AG04450 (cell line): Measurements from ENCODE around the gene MCOLN3. TPM values are rescaled to one million over a fixed set of nuclear protein-coding genes. Genes with fewer than 3 reads are reported as not detected.

Experiments
- CTCF ChIA-PET: fragments of 300-600, 350-600 bp; formaldehyde crosslinking; extraction: SDS; loops from one replicate; lab custom pipeline; 2022; ENCODE audit warnings: antibody characterized with exemption, inconsistent platforms; lab: Charles Lee
- POLR2A ChIA-PET: fragments of 350-600 bp; formaldehyde crosslinking; extraction: SDS; loops from one replicate; lab custom pipeline; 2021; ENCODE audit warnings: antibody characterized with exemption, inconsistent platforms; lab: Yijun Ruan, JAX
- DNase-seq: peaks from one replicate; pipeline ENCODE4 v3.0.0-alpha.2; 2011; ENCODE audit warnings: low read depth, low spot score
- H3K27ac ChIP-seq: one replicate; pipeline ENCODE4 v1.5.1; 2012; ENCODE audit warnings: low read depth, low read length, control low read depth
- H3K27me3 ChIP-seq: one replicate; pipeline ENCODE4 v1.6.0; 2012; ENCODE audit warnings: low read length; ENCODE audit not compliant: control insufficient read depth, insufficient read depth
- H3K4me3 ChIP-seq: 2 replicates; pipeline ENCODE4 v1.5.1; 2011; ENCODE audit warnings: mild to moderate bottlenecking, low read depth, low read length, control low read depth
- H3K9me3 ChIP-seq: 2 replicates; pipeline ENCODE4 v1.5.1; 2012; ENCODE audit warnings: low read length; ENCODE audit not compliant: control insufficient read depth, insufficient read depth
- CTCF ChIP-seq: IDR thresholded peaks from 2 replicates; pipeline ENCODE4 v1.5.1; 2011; ENCODE audit warnings: low read depth, low read length, control low read depth, inconsistent platforms
- polyA plus RNA-seq: library from polyadenylated mRNA; depleted of rRNA; stranded (reverse); fragments of >200 nt; gene quantifications from 2 replicates; pipeline ENCODE4 v1.2.3, GENCODE V29; 2011

Gene MCOLN3
- polyA plus RNA-seq, 1 experiment, result 0.05 TPM

DNA sequence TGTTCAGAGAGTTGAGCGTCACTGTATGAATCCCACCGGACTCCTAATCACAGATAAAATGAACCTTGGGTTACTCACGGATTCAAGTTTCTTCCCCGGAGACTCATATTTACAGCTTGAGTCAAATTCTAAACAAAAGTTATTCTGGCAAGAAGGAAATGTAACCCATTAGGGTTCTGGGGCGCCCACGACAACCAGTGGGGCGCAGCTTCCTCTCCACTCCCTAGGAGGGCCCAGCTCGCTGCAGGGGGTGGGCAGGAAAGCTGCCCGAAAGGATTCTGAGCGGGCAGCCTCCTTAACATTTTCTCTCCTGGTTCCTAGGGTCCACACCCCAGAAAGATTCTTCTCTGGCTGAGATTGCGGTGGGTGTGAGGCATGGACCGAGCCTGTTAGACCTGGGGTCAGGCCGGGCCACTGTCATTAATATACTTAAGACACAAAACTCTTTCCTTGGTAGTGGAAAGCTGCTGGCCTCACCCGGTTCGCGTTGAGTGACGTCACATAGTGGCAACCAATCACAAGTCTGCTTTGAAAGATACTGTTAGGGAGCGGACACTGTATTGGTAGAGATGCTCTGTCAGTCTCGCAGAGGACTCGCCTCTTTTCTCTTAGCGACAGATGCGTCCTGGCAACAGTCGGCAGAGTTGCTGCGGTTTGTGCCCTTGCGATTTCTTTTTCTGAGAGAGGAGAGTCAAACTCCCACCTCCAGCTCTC, 13.6 kb upstream of the MCOLN3 start:
- peak; percentile 95 for DNase-seq
- H3K4me3 ChIP-seq, result peak overlapping the region; percentile 61
- ChIA-PET CTCF (interaction anchor here (1.0 to 2.9 kb wide), 4 partner anchors 15 to 193 kb away, joined by 3 to 15 read pairs (median 4); no protein-coding TSS in a partner anchor), POLR2A (no interaction called here)
- no peak for TF ChIP-seq CTCF
- H3K27ac ChIP-seq, result peak overlapping the region; percentile 68
- H3K27me3 ChIP-seq, result no peaks in the 10 kb centered on the region
- no peaks in the 10 kb centered on the region for H3K9me3 ChIP-seq

- TF ChIP-seq CTCF, result no peak
- Histone ChIP-seq H3K9me3 (no peaks in the 10 kb centered on the region), H3K4me3 (no peak overlapping the region), H3K27ac (no peak overlapping the region), H3K27me3 (no peaks in the 10 kb centered on the region)
- ChIA-PET CTCF (no interaction called here), POLR2A (no interaction called here)
- no peak for DNase-seq
Observed at GRCh38 chr1:85060038-85060437, 11.7 kb upstream of the MCOLN3 start.

GRCh38 chr1:85059563-85059962, 11.3 kb upstream of the MCOLN3 start:
- ChIA-PET CTCF (no interaction called here), POLR2A (no interaction called here)
- H3K27me3 ChIP-seq, result no peaks in the 10 kb centered on the region
- H3K9me3 ChIP-seq, result no peaks in the 10 kb centered on the region
- no peak for TF ChIP-seq CTCF
- H3K27ac ChIP-seq, result no peak overlapping the region
- no peak overlapping the region for H3K4me3 ChIP-seq
- no peak for DNase-seq

DNA sequence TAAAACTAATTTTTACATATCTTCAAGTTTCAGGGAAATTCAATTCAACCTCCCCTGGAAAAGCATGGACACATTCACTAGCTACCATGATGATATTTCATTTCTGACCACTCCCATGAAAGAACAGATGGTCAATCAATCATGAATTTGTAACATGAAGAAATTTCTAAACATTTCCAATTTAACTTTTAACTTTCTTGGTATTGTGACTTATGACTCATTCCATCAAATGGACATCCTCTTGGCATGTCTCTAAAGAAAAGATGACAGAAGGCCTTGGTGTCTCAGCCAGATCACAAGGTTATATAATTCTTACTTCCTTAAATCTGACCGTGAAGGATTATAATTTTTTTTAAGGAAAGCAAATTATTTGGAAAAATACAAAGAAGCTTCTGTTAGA, 10.5 kb upstream of the MCOLN3 start:
- no peak overlapping the region for H3K27ac ChIP-seq
- no peak overlapping the region for H3K4me3 ChIP-seq
- DNase-seq, result no peak
- no peak for TF ChIP-seq CTCF
- H3K27me3 ChIP-seq, result no peaks in the 10 kb centered on the region
- POLR2A ChIA-PET, result no interaction called here
- CTCF ChIA-PET, result no interaction called here
- H3K9me3 ChIP-seq, result no peaks in the 10 kb centered on the region

- POLR2A ChIA-PET, result no interaction called here
- H3K9me3 ChIP-seq, result no peaks in the 10 kb centered on the region
- no peak overlapping the region for H3K4me3 ChIP-seq
- H3K27ac ChIP-seq, result no peak overlapping the region
- no peak for DNase-seq
- no peaks in the 10 kb centered on the region for H3K27me3 ChIP-seq
- CTCF ChIA-PET, result no interaction called here
- no peak for TF ChIP-seq CTCF
Observed at GRCh38 chr1:85058311-85058710, 10.0 kb upstream of the MCOLN3 start.
